Fibroblast of skin of left biceps (primary cell): ENCODE measurements around the gene EEF1AKMT4.

Experiments
- DNase-seq, 2 experiments: peaks; one replicate each; pipeline ENCODE4 v3.0.0-alpha.2; 2013; ENCODE audit warnings: low read depth in 2 of 2

The EEF1AKMT4 gene

DNA sequence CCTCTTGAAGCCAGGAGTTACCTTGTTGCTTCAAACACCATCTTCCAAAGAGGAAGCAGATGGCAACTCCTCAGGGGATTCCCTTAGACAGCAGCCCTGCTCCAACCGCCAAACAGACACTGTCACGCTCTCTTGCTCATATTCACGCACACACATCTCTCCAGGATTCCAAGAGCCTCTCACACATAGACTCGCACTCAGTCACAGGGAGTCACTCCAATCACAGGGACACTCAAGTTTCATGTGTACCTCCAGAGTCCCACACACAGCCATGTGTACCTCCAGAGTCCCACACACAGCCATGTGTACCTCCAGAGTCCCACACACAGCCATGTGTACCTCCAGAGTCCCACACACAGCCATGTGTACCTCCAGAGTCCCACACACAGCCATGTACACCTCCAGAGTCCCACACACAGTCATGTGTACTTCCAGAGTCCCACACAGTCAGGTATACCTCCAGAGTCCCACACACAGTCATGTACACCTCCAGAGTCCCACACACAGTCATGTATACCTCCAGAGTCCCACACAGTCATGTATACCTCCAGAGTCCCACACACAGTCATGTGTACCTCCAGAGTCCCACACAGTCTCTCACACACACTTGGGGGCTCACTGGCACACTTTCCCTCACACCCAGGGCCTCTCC, 14.0 kb upstream of the EEF1AKMT4 start:
- no peak for DNase-seq

DNA sequence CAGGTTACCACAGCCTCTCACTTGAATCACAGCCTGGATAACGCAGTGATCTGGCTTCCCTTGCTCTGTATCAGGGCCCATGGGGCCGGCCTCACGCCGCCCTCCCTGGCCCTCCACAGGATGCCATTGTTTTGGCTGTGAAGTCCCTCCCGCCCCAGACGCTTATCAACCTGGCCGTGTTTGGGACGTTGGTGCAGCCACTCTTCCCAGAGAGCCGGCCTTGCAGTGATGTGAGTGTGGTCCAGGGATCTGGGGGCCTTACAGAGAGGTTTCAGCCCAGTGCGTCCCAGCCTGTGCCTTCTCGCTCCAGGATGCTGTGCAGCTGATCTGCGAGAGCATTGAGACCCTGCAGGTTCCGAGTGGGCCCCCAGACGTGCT, 13.4 kb upstream of the EEF1AKMT4 start:
- no peak for DNase-seq

DNA sequence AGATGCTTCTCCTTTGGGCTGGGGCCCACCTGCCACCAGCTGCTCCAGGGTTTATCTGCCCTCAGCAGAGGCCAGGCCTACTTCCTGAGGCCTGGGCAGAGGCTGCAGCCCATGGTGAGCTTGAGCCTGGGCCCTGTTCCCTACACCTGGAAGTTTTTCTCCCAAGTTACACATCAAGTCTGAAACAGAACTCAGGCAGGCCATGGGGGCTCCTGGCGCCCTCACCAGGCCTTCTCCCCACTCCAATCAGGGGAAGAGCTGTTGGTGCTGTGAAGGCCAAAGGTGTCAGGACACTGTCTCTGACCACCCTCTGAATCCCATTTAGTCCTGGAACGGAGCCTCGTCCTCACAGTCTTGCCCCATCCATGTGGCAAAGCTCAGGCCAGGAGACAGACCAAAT, 12.8 kb upstream of the EEF1AKMT4 start:
- DNase-seq: no peak

DNA sequence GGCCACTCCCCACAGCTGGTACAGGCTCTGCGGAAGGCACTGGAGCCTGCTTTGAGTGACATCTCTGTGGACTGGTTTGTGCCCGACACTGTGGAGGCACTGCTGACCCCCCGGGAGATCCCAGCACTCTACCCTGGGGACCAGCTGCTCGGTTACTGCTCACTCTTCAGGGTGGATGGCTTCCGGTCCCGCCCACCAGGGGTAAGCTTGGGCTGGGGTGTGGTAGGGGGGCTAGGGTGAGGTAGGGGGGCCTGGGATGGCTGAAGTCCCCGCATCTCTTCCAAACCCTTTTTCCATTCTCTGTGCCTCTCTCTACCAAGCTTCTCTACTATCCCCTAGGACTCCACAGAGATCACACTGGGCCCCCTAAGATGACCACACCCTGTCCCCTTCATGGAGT, 12.3 kb upstream of the EEF1AKMT4 start:
- no peak for DNase-seq

DNA sequence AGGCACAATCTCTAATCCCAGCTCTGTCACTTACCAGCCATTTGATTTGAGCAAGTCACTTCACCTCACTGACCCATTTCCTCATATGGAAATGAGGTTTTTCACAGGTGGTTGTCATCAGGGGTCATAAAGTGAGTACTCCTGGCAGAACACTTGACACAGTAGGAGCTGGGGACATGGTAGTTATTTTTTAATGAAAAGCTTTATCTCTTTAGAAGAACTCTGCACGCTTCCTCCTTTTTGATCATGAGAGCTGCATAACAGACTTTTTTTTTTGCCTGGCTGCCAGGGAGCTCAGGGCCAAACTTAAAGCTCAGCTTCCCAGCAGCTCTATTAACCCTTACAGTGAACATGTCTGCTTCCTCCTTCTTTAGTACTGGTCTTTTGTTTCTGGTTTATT, 11.7 kb upstream of the EEF1AKMT4 start:
- DNase-seq: no peak

DNA sequence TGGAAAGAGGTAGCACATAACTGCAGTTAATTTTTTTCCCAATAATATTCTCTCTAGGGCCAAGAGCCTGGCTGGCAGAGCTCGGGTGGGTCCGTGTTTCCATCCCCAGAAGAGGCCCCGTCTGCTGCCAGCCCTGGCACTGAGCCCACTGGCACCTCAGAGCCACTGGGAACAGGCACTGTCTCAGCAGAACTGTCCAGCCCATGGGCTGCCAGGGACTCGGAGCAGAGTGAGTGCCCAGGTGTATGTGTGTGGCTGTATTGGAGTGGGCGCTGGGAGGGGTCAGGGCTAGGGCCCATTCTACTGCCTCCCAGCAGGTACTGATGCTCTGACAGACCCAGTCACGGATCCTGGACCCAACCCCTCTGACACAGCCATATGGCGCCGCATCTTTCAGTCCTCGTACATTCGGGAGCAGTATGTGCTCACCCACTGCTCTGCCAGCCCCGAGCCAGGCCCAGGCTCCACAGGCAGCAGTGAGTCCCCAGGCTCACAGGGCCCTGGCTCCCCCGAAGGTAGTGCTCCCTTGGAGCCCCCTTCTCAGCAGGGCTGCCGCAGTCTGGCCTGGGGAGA, 11.1 kb upstream of the EEF1AKMT4 start:
- no peak for DNase-seq

DNA sequence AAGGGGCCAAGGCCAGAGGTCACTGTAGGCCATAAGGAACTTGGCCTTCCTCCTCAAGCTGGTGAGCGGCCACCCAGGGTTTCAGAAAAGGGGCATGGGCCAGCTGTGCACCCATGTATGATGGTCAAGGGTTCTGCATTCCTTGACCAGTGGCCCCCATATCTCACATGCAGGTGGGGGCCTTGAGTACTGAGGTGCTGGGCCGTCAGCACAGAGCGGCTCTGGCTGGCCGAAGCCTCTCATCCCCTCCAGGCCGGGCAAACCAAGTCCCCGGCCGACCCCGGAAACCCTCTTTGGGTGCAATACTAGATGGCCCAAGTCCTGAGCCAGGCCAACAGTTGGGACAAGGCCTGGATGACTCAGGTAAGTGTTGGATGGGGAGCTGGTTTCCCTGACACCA, 10.3 kb upstream of the EEF1AKMT4 start:
- no peak for DNase-seq

DNA sequence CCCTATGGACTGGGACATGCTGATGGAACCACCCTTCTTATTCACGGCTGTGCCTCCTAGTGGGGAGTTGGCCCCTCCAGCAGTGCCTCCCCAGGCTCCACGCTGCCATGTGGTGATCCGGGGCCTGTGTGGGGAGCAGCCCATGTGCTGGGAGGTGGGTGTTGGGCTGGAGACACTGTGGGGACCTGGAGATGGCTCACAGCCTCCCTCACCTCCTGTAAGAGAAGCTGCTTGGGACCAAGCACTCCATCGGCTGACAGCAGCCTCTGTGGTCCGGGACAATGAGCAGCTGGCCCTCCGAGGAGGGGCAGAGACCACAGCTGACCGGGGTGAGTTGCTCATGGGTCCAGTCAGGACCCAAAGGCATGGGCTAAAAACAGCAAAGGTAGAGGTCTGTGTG, 9.8 kb upstream of the EEF1AKMT4 start:
- no peak for DNase-seq

DNA sequence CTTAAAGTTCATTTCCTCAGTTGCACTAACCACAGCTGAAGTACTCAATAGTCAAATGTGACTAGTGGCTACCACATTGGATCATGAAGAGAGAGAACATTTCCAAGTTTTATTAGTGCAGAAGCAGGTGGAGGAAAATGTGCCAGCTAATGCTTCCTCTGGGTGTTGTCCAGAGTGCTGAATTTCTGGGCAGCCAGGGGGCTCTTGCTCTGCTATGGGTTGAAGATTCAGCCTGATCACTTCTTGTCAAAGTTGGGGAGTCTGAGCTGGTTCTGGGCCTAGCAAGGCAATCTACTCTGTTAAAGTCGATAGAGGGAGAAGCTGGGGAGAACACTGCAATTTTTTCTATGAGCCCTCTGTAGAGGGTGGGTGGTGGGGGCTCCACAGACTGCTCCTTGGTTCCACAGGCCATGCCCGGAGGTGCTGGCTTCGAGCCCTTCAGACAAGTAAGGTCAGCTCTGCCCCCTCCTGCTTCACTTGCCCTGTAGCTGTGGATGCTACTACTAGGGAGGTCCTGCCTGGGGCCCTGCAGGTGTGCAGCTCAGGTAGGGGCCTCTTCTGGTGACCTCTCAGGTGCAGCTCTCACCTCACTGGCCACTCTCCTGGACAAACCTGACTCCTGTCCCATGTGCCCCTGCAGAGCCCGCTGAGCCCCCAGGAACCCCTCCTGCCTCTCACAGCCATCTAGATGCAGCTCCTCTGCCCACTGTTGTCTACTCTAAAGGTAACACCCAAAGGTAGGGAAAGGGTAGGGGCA, 8.9 kb upstream of the EEF1AKMT4 start:
- no peak for DNase-seq

DNA sequence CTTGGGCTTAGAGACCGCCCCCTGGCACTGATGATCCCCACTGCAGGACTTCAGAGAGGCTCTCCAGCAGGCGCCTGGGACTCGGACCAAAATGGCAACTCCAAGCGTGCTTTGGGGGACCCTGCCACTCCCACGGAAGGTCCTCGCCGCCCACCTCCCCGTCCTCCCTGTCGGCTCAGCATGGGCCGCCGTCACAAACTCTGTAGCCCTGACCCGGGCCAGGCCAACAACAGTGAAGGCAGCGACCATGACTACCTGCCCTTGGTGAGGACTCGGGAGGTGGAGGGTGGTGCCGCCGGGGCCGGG, 8.4 kb upstream of the EEF1AKMT4 start:
- no peak for DNase-seq

DNA sequence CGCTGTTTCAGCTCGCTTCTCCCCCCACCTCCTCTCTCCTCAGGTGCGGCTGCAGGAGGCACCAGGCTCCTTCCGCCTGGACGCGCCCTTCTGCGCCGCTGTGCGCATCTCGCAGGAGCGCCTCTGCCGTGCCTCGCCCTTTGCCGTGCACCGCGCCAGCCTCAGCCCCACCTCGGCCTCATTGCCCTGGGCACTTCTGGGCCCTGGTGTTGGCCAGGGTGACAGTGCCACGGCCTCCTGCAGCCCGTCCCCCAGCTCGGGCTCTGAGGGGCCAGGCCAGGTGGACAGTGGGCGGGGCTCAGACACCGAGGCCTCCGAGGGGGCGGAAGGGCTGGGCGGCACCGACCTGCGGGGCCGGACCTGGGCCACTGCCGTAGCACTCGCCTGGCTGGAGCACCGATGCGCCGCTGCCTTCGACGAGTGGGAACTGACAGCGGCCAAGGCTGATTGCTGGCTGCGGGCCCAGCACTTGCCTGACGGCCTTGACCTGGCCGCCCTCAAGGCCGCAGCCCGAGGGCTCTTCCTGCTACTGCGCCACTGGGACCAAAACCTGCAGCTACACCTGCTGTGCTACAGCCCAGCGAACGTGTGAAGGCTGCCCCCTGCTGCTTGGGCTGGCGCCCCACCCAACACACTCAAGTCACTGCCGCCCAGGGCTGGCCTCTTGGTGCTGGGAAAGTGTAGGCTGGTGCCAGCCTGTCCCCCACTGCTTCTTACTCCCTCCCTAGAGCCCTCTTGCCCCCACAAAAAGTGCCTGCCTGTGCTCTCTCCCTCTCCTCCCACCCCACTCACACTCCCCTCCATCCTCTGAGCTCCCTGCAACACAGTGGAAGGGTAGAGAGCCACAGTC, 7.8 kb upstream of the EEF1AKMT4 start:
- no peak for DNase-seq

DNA sequence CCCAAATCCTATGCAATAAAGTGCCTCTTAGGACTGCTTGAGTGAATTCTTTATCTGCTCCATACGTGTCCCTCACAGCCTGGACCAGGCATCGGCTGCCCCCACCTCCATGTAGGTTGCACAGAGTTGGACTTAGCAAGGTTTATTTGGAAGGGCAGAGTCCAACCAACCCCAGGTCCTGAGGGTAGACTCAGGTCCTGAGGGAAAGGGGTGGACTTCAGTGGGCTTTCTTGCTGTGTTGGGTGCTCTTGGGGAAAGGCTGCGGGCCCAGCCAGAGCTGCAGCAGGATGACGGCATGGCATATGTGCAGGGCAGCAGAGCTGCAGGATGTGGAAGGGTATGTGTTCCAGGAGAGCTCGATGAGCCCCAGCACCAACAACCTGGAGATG, 7.2 kb upstream of the EEF1AKMT4 start:
- DNase-seq: no peak

DNA sequence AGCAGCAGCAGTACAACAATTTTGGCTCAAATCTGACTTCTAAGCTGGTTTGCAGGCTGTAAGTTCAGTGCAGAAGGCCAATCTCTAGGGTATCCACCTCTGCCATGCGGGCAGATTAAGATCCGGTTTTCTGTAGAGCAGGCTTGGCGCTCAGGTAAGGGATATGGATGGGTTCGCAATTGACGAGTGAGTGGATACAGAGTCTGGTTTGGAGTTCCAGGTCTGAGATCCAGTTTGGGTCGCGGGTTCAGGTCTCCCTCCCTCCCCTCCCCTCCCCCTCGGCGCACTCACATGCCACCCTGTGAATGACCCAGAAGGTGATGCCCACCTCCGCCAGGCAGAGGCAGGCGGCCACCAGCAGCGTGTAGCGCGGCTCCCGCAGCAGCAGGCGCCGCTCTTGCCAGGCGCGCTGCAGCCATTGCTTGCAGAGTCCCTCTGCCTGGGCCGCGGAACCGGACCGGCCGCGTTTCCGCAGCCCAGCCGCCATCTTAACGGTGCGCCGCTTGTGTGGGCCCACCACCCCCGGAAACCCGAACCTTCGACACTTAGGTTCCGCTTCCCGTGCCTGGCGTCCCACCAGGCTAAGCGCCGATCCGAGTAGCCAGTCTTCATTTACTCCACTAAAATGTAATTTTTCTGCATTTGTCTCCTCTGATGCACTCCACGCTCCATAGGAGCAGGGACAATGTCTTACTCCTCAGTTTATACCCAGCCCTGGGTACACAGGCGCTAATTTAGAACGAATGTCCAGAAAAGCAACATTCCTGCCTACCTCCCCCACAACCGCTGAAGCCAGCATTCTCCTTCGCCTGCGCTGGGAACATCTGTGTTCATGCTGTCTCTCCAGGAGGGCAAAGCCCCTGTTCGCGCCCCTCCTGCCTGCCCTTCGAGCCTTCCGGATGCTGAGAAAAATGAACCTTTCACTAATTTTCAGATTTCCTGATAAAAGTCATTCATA, 739 bp upstream of the EEF1AKMT4 start, which contains the start of gene ALG3:
TSS of gene ALG3 (minus strand) at position 509 of the 958 bp plus-strand sequence. CDS start at position 487, 22 bp downstream.
- DNase-seq: peak; percentile 64

DNA sequence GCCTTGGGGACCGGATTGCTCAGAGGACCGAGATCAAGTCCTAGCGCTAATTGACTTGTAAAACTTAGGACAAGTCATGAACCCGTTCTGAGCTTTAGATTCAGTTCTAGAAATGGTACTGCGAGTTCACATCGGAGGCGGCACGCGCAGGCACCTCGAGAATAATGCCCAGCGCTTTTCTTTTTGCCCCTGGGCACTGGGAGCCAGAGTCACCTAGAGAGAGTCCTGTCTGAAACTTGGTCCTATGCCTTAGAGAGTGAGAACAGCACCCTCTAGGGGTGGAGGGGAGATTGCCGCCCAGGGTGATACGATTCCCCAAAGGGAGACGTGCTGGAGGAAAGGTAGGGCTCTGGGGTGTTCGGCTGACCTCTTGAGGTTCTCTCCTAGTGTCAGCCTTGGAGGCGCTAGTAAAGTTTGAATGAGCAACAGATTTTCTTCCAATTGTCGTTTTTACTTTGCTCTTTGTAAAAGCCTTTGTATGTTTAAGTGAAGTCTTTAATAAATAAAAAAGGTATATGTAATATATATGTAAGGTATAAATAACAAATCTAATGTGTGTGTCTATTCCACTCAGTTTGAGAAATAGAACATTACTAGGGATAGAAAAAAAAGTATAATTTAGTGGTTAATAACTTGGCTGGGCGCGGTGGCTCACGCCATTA, 826 bp downstream of the EEF1AKMT4 start:
- peak; percentile 56 to 61 for DNase-seq

DNA sequence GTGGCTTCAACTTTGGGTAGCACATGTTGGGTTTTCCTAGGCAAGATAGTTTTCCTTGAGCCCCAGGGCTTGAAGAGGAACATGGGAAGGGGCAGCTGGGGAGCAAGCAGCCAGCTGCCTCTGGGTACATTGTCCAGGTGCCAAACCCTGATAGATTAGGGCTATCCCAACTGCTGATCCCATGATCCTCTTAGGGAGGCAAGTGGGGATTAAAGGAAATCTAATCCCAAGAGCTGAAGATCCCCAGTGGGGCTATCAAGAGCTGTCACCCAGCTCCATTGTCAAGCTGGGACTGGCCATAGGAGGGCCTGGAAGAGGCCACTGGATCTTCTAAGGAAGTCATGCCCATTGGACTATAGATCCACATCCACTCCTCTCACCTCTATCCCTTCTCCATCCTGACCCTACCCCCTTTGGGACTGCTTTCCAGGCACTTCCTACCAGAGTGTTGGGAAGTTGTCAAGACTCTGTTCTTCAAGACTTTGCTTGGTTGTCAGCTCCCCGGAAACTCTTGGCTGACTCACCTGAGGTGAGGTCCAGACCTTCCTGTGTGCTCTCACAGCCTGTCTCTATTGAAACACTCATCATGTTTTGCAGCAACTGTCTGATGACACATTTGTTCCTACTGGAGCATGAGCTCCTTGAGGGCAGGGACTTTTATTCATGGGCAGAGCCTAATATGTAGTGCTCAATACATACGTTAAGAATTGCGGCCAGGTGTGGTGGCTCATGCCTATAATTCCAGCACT, 6.0 kb downstream of the EEF1AKMT4 start:
- no peak for DNase-seq

DNA sequence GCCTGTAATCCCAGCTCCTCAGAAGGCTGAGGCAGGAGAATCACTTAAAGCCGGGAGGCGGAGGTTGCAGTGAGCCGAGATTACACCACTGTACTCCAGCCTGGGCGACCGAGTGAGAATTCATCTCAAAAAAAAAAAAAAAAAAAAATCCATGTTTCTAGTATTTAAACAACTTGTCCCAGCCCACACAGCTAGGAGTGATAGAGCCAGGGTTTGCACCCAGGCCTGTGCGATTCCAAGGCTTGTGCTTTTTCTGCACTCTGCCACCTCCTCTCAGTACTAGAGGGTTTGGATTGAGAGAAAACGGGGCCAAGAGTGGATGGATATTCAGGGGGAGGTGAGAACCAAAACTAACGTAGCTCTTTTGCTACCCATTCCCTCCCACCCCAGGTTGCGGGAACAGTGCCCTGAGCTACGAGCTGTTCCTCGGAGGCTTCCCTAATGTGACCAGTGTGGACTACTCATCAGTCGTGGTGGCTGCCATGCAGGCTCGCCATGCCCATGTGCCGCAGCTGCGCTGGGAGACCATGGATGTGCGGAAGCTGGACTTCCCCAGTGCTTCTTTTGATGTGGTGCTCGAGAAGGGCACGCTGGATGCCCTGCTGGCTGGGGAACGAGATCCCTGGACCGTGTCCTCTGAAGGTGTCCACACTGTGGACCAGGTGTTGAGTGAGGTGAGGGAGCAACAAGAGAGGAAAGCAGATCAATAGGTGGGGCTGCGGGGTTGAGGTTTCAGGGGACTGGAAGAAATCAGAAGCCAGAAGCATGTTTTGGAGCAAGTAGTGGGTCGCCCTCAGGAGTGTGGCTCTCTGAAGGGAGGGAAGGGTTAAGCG, 7.8 kb downstream of the EEF1AKMT4 start:
- DNase-seq: no peak

DNA sequence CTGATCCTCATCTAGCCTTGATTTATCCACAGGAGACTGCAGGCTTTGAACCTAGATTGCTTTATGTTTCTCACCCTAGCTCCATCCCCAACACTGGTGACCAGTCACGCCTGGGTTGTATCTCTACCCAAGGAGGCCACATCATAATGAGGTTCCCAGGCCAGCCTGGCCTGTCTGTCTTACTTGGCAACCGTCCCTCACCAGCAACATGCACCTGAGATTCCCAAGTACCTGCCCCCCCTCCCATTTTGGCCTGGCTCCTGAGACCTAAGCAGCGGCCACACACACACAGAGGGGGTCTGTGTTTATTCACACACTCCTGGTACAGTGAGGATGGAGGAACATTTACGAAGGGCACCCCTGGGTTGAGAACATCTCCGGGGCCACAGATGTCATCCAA, 9.5 kb downstream of the EEF1AKMT4 start:
- DNase-seq: no peak

DNA sequence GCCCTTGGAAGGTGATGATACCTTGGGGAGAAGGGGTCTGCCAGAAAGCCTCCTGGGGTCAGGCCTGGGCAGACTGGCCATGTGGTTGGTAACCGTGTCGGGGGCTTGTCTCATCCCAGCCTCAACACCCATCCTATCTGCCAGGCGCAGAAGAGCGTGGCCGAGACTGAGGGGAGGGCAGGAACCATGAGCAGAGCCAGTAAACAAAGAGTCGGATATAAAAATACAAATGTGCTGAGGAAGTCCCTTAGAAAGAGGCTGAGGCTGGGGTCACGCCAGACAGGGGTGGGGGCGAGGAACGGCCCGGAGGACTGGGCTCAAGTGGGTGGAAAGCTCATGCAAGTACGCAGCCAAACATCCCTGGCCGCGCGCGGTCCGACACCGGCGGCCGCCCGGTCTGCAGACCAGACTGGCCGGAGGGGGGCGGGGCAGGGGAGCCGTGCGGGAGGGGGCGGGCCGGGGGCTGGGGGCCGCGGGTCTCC, 10.0 kb downstream of the EEF1AKMT4 start:
- no peak for DNase-seq
